GM19397 (cell line): Measurements from ENCODE around the gene PCED1B.
"Not testable (repeated sequence)": the region's sequence is repeated elsewhere in the genome, so short reads cannot be mapped to it uniquely, and the experiment has no call there.

Experiments
- ATAC-seq: cut with Tn5 transposase; IDR thresholded peaks from one replicate; pipeline ENCODE4 v1.9.1; 2021; ENCODE audit warnings: mild to moderate bottlenecking, moderate library complexity; ENCODE audit not compliant: unreplicated experiment

The PCED1B gene

DNA sequence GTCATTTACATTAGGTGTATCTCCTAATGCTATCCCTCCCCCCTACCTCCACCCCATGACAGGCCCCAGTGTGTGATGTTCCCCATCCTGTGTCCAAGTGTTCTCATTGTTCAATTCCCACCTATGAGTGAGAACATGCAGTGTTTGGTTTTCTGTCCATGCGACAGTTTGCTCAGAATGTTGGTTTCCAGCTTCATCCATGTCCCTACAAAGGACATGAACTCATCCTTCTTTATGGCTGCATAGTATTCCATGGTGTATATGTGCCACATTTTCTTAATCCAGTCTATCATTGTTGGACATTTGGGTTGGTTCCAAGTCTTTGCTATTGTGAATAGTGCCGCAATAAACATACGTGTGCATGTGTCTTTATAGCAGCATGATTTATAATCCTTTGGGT is 37.9 kb downstream of the PCED1B start:
- ATAC-seq, result not testable (repeated sequence)

DNA sequence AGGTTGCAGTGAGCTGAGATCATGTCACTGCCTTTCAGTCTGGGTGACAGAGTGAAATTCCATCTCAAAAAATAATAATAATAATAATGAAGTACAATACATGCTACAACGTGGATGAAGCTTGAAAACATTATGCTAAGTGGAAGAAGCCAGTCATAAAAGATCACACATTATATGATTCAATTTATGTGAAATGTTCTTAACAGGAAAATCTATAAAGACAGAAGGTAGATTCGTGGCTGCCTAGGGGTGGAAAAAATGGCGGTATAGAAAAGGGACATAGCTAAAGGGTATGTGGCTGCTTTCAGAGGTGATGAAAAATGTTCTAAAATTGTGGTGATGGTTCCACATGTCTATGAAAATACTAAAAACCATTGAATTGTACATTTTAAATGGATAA is 41.3 kb downstream of the PCED1B start:
- no peak for ATAC-seq

GRCh38 chr12:47121146-47121545 is 41.7 kb downstream of the PCED1B start:
- no peak for ATAC-seq

- ATAC-seq, result no peak
Observed at GRCh38 chr12:47122602-47123001, 43.2 kb downstream of the PCED1B start.

DNA sequence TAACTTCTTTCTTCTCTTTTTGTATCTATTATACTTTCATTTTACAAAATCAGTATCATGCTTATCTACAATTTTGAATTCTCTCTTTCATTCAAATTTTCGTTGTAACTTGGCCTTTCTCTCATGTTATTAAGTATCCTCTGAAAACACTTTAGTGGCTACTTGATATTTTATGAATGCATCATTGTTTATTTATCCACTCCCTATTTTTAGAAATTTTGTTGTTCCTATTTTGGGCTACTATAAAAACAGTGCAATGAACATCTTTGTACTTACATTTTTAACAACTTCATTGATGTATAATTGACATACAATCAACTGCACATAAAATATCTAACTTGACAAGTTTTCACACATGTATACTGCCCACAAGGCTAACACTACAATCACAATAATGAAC is 44.3 kb downstream of the PCED1B start:
- no peak for ATAC-seq

GRCh38 chr12:47124451-47124850 is 45.0 kb downstream of the PCED1B start:
- no peak for ATAC-seq

- ATAC-seq, result no peak
Observed at GRCh38 chr12:47126246-47126645, 46.8 kb downstream of the PCED1B start.

GRCh38 chr12:47131011-47131410 is 51.6 kb downstream of the PCED1B start:
- ATAC-seq, result no peak

- no peak for ATAC-seq
Observed at GRCh38 chr12:47134005-47134404, 54.6 kb downstream of the PCED1B start.

DNA sequence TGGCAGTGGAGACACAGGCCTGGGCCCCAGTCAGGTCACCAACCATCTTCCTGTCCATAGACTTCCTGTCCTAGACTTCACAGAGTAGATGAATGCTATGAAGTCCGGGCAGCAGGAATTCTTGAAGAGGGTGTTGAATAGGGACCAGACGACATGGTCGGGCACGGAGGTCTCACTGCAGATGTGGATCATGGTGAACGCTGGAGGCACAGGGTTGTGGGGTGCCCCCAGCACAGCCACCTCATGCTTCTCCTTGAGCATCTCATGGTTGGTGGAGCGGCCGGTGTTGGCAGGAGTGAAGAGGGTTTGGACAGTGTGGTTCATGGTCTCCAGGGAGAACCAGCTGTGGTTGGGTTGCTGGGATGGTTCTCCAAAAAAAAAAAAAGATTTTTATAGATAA is 56.2 kb downstream of the PCED1B start:
- no peak for ATAC-seq

- no peak for ATAC-seq
Observed at GRCh38 chr12:47139000-47139681, 59.7 kb downstream of the PCED1B start.

DNA sequence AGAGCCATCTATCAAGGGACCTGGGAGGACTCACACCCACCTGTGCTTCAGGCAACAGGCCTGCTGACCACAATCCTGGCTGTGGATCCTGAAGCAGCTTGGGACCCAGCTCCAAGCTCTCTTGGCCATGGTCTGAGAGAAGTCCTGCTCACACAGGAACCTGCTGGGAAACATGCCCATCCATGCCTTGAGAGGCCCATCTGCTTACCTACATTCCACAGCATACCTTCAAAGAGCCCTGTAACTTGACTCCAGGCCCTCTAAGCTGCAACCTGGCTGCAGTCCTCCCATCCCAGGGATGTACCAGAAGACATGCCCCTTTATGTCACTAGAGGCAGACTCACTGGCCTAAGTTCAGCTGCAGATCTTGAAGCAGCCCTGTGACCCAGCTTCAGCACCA is 62.0 kb downstream of the PCED1B start:
- ATAC-seq, result no peak

DNA sequence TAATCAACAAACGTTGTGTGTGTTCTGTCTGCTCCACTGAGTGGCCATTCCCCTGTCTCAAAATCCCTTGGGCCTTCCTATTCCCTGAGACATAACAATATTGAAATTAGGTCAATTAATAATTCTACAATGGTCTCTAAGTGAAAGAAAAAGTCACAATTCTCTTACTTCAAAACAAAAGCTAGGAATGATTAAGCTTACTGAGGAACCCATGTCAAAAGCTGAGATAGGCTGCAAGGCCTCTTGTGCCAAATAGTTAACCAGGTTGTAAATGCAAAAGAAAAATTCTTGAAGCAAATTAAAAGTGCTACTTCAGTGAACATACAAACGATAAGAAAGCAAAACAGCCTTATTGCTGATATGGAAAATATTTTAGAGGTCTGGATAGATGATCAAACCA is 65.3 kb downstream of the PCED1B start:
- no peak for ATAC-seq

GRCh38 chr12:47145188-47145587 is 65.8 kb downstream of the PCED1B start:
- ATAC-seq, result no peak

GRCh38 chr12:47147739-47148138 is 68.3 kb downstream of the PCED1B start:
- ATAC-seq, result no peak

DNA sequence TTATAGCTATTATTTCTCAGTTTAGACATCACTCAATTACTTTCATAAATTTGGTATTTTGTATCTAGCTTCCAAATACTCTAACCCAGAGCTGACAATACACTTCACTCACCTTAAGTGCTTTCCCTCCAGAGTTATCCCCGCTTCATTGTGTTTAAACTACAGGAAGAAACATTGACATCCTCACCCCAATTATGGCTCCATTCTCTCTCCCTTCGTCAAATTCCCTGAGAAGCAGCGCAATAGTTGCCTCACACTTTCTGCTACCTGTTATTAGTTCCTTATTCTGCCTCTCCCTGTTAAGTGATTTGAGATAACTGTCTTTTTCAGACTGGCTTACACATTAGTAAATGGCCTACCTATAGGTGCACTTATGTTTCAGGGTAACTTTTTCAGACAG is 69.7 kb downstream of the PCED1B start:
- ATAC-seq, result no peak

- ATAC-seq, result no peak
Observed at GRCh38 chr12:47152095-47152494, 72.7 kb downstream of the PCED1B start.

DNA sequence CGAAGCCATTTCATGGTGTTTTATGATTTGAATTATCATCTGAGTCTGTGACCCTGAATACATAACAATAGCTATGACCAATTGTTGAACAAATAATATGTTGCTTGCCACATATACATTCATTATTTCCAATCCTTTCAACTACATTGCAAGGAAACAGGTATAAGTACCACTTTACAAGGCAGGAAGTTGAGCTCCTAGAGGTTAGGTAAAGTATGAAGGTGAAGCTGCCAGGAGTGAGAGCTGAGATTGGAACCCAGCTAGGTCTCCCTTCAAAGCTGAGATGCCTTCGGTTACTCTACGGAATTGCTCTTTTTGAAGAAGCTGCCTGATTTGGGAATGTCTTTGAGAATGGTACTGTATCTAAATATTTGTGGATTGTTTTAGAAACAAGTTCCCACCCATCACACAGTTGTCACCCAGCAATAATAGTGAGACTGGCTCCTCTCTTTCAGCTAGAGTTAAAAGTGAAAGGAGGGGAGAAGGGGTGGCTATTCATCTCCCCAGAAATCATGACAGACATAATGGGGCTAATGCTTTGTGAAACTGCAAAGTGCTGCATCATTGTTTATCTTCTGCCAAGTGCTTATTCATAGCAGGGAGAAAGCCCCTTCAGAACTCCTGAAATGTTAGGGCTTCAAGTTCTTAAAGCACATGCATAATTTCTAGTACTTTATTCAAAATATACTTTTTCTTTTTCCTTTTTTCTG is 76.2 kb downstream of the PCED1B start:
- no peak for ATAC-seq

GRCh38 chr12:47156167-47156736 is 76.8 kb downstream of the PCED1B start:
- no peak for ATAC-seq

- ATAC-seq, result no peak
Observed at GRCh38 chr12:47158792-47159191, 79.4 kb downstream of the PCED1B start.

- no peak for ATAC-seq
Observed at GRCh38 chr12:47159348-47159747, 79.9 kb downstream of the PCED1B start.
